Measurements from ENCODE around the gene SLCO3A1. TPM values are rescaled to one million over a fixed set of nuclear protein-coding genes. Genes with fewer than 3 reads are reported as not detected.

The SLCO3A1 gene
- total RNA-seq, 1 experiment from 2014 or later: 5.1 TPM

GRCh38 chr15:92122259-92122658 is 268.8 kb downstream of the SLCO3A1 start:
- H3K4me3 ChIP-seq (replicated peaks in 1 of 2; ENCODE audit: low read depth in 1 of 2, low read length in 2 of 2): no peak overlapping the region
- no peaks in the 10 kb centered on the region for H3K9me3 ChIP-seq (ENCODE audit: control insufficient read depth in 1 of 2, insufficient read depth in 1 of 2, low read depth in 1 of 2, low read length in 2 of 2)
- no peak overlapping the region for H3K9ac ChIP-seq (ENCODE audit: low read length)
- RAD21 ChIA-PET (ENCODE audit: low non-redundant PET in 1 of 2, low total read pairs in 2 of 2, uncharacterized antibody in 2 of 2, unreplicated experiment in 2 of 2): no interaction called here
- CTCF ChIA-PET: no interaction called here
- no peaks in the 10 kb centered on the region for H3K9me2 ChIP-seq (ENCODE audit: insufficient read depth)
- intact Hi-C loops (cut with micrococcal nuclease): no loop called here
- H3K79me2 ChIP-seq (ENCODE audit: insufficient read depth, low read length): no peaks in the 10 kb centered on the region
- no peak overlapping the region for H3K4me2 ChIP-seq (ENCODE audit: low read length)
- H3K4me1 ChIP-seq (ENCODE audit: control insufficient read depth in 1 of 2, insufficient read depth in 2 of 2, low read length in 2 of 2): peaks cover 4 to 8% of the 10 kb centered on the region in 2 experiments; a peak in 3 of 4 replicates
- POLR2A ChIA-PET: no interaction called here
- no peak overlapping the region for H2AFZ ChIP-seq (ENCODE audit: low read depth, low read length, poor library complexity, severe bottlenecking)
- H4K20me1 ChIP-seq (ENCODE audit: insufficient read depth): no peaks in the 10 kb centered on the region
- ATAC-seq: no peak
- TF ChIP-seq ELF1 (IDR thresholded peaks at IDR 0.05; ENCODE audit: borderline replicate concordance, low read depth): no peak
- no peak for TF ChIP-seq RAD21 (IDR thresholded peaks at IDR 0.05; ENCODE audit: low read depth)
- no peak for TF ChIP-seq EZH2phosphoT487 (IDR thresholded peaks at IDR 0.05; ENCODE audit: borderline replicate concordance)
- TF ChIP-seq JUND (IDR thresholded peaks at IDR 0.05): no peak
- TF ChIP-seq TCF7L2 (IDR thresholded peaks at IDR 0.05; ENCODE audit: borderline replicate concordance, extremely low read depth, insufficient read depth, insufficient read length): no peak
- no peak for TF ChIP-seq FOSL1 (IDR thresholded peaks at IDR 0.05; ENCODE audit: low read depth)
- TF ChIP-seq MAX (IDR thresholded peaks at IDR 0.05): no peak
- no peak for TF ChIP-seq EGR1 (IDR thresholded peaks at IDR 0.05; ENCODE audit: low read depth)
- TF ChIP-seq SRF (IDR thresholded peaks at IDR 0.05; ENCODE audit: low read depth): no peak
- TF ChIP-seq CEBPB (IDR thresholded peaks at IDR 0.05; ENCODE audit: low read depth): no peak
- DNase-seq (ENCODE audit: low read depth, low spot score): no peak
- no peaks in the 10 kb centered on the region for H3K36me3 ChIP-seq (ENCODE audit: control insufficient read depth in 1 of 2, insufficient read depth in 2 of 2, low read length in 2 of 2)
- BruUV-seq (replicated peaks): no TSS peak
- no peak overlapping the region for H3K27ac ChIP-seq (ENCODE audit: low read depth, low read length)
- no peaks in the 10 kb centered on the region for H3K27me3 ChIP-seq (ENCODE audit: insufficient read depth, low read length)

GRCh38 chr15:92123962-92124656 is 270.6 kb downstream of the SLCO3A1 start:
- DNase-seq (ENCODE audit: low read depth, low spot score) (no peak), ATAC-seq (no peak)
- ChIA-PET RAD21 (ENCODE audit: low non-redundant PET in 1 of 2, low total read pairs in 2 of 2, uncharacterized antibody in 2 of 2, unreplicated experiment in 2 of 2) (no interaction called here), POLR2A (no interaction called here), CTCF (no interaction called here)
- H3K4me3 ChIP-seq (replicated peaks in 1 of 2; ENCODE audit: low read depth in 1 of 2, low read length in 2 of 2): no peak overlapping the region
- H3K4me2 ChIP-seq (ENCODE audit: low read length): no peak overlapping the region
- no TSS peak for BruUV-seq (replicated peaks)
- H3K9me3 ChIP-seq (ENCODE audit: control insufficient read depth in 1 of 2, insufficient read depth in 1 of 2, low read depth in 1 of 2, low read length in 2 of 2): no peaks in the 10 kb centered on the region
- no peaks in the 10 kb centered on the region for H3K9me2 ChIP-seq (ENCODE audit: insufficient read depth)
- no peaks in the 10 kb centered on the region for H3K36me3 ChIP-seq (ENCODE audit: control insufficient read depth in 1 of 2, insufficient read depth in 2 of 2, low read length in 2 of 2)
- intact Hi-C loops (cut with micrococcal nuclease): no loop called here
- H3K9ac ChIP-seq (ENCODE audit: low read length): no peak overlapping the region
- no peak overlapping the region for H3K27ac ChIP-seq (ENCODE audit: low read depth, low read length)
- TF ChIP-seq CBX3 (IDR thresholded peaks at IDR 0.05; ENCODE audit: low read depth): no peak
- no peaks in the 10 kb centered on the region for H4K20me1 ChIP-seq (ENCODE audit: insufficient read depth)
- no peak overlapping the region for H2AFZ ChIP-seq (ENCODE audit: low read depth, low read length, poor library complexity, severe bottlenecking)
- no peaks in the 10 kb centered on the region for H3K4me1 ChIP-seq (ENCODE audit: control insufficient read depth in 1 of 2, insufficient read depth in 2 of 2, low read length in 2 of 2)
- H3K79me2 ChIP-seq (ENCODE audit: insufficient read depth, low read length): no peaks in the 10 kb centered on the region
- no peaks in the 10 kb centered on the region for H3K27me3 ChIP-seq (ENCODE audit: insufficient read depth, low read length)

Data from HCT116 (cell line).